ENCODE results near the gene ADGRF5. TPM values are rescaled to one million over a fixed set of nuclear protein-coding genes. Genes with fewer than 3 reads are reported as not detected.

Gene ADGRF5
- total RNA-seq, 3 donors from 2014 or later (not counting 1 experiment from before 2014, with no cell fraction given): not detected

- Mint-ChIP-seq H3K9me3 (no peaks in the 10 kb centered on the region), H3K4me1 (no peaks in the 10 kb centered on the region), H3K36me3 (no peaks in the 10 kb centered on the region), H3K4me3 (no peak overlapping the region), H3K27ac (no peak overlapping the region), H3K27me3 (ENCODE audit: low read depth in 2 of 2) (peaks cover 7 to 10% of the 10 kb centered on the region in 2 donors)
- Histone ChIP-seq H3K4me1 (ENCODE audit: control insufficient read depth, insufficient read depth, low read length) (no peaks in the 10 kb centered on the region), H3K36me3 (ENCODE audit: control insufficient read depth, insufficient read depth, low read length) (no peaks in the 10 kb centered on the region), H3K27ac (ENCODE audit: low read length) (no peak overlapping the region), H3K4me3 (ENCODE audit: low read length) (no peak overlapping the region), H3K27me3 (ENCODE audit: control insufficient read depth, insufficient read depth, low read length) (no peaks in the 10 kb centered on the region), H3K9me3 (ENCODE audit: control insufficient read depth, insufficient read depth, low read length) (no peaks in the 10 kb centered on the region)
- no peak for TF ChIP-seq CTCF (IDR thresholded peaks at IDR 0.05)
- intact Hi-C loops (cut with micrococcal nuclease): no loop called here
- 84% methylated on average over 4 of the region's 4 CpGs for WGBS (ENCODE audit: insufficient coverage)
- DNase-seq: no peak
- ATAC-seq: no peak
These were observed 18.6 kb downstream of the ADGRF5 start for GRCh38 chr6:46903175-46903574.

GRCh38 chr6:46901882-46902314 lies 19.8 kb downstream of the ADGRF5 start:
- Histone ChIP-seq H3K4me3 (ENCODE audit: low read length) (no peak overlapping the region), H3K4me1 (ENCODE audit: control insufficient read depth, insufficient read depth, low read length) (no peaks in the 10 kb centered on the region), H3K27ac (ENCODE audit: low read length) (no peak overlapping the region), H3K27me3 (ENCODE audit: control insufficient read depth, insufficient read depth, low read length) (no peaks in the 10 kb centered on the region), H3K9me3 (ENCODE audit: control insufficient read depth, insufficient read depth, low read length) (no peaks in the 10 kb centered on the region), H3K36me3 (ENCODE audit: control insufficient read depth, insufficient read depth, low read length) (no peaks in the 10 kb centered on the region)
- Mint-ChIP-seq H3K27me3 (ENCODE audit: low read depth in 2 of 2) (peaks cover 7 to 11% of the 10 kb centered on the region in 2 donors), H3K9me3 (no peaks in the 10 kb centered on the region), H3K4me1 (no peaks in the 10 kb centered on the region), H3K36me3 (no peaks in the 10 kb centered on the region), H3K4me3 (no peak overlapping the region), H3K27ac (no peak overlapping the region)
- intact Hi-C loops (cut with micrococcal nuclease): no loop called here
- no peak for ATAC-seq
- 64% methylated on average over 5 of the region's 5 CpGs for WGBS (ENCODE audit: insufficient coverage)
- no peak for TF ChIP-seq CTCF (IDR thresholded peaks at IDR 0.05)
- DNase-seq: no peak

GRCh38 chr6:46900266-46900665 lies 21.5 kb downstream of the ADGRF5 start:
- no peaks in the 10 kb centered on the region for H3K9me3 ChIP-seq (ENCODE audit: control insufficient read depth, insufficient read depth, low read length)
- ATAC-seq: no peak
- no peaks in the 10 kb centered on the region for H3K36me3 Mint-ChIP-seq
- no peaks in the 10 kb centered on the region for H3K9me3 Mint-ChIP-seq
- H3K27me3 Mint-ChIP-seq (ENCODE audit: low read depth in 2 of 2): peaks cover 0 to 14% of the 10 kb centered on the region in 2 donors
- H3K27me3 ChIP-seq (ENCODE audit: control insufficient read depth, insufficient read depth, low read length): no peaks in the 10 kb centered on the region
- H3K27ac ChIP-seq (ENCODE audit: low read length): no peak overlapping the region
- no peak overlapping the region for H3K27ac Mint-ChIP-seq
- H3K4me1 ChIP-seq (ENCODE audit: control insufficient read depth, insufficient read depth, low read length): no peaks in the 10 kb centered on the region
- intact Hi-C loops (cut with micrococcal nuclease): no loop called here
- WGBS (ENCODE audit: insufficient coverage): 50% methylated on average over 2 of the region's 3 CpGs
- no peak overlapping the region for H3K4me3 ChIP-seq (ENCODE audit: low read length)
- no peak overlapping the region for H3K4me3 Mint-ChIP-seq
- H3K36me3 ChIP-seq (ENCODE audit: control insufficient read depth, insufficient read depth, low read length): no peaks in the 10 kb centered on the region
- DNase-seq: no peak
- no peak for TF ChIP-seq CTCF (IDR thresholded peaks at IDR 0.05)
- H3K4me1 Mint-ChIP-seq: no peaks in the 10 kb centered on the region

- TF ChIP-seq CTCF (IDR thresholded peaks at IDR 0.05): no peak
- Histone ChIP-seq H3K27me3 (ENCODE audit: control insufficient read depth, insufficient read depth, low read length) (no peaks in the 10 kb centered on the region), H3K36me3 (ENCODE audit: control insufficient read depth, insufficient read depth, low read length) (no peaks in the 10 kb centered on the region), H3K4me1 (ENCODE audit: control insufficient read depth, insufficient read depth, low read length) (no peaks in the 10 kb centered on the region), H3K4me3 (ENCODE audit: low read length) (no peak overlapping the region), H3K9me3 (ENCODE audit: control insufficient read depth, insufficient read depth, low read length) (no peaks in the 10 kb centered on the region), H3K27ac (ENCODE audit: low read length) (no peak overlapping the region)
- H3K36me3 Mint-ChIP-seq: no peaks in the 10 kb centered on the region
- ATAC-seq (no peak), DNase-seq (no peak)
- peaks cover 0 to 12% of the 10 kb centered on the region in 2 donors for H3K27me3 Mint-ChIP-seq (ENCODE audit: low read depth in 2 of 2)
- intact Hi-C loops (cut with micrococcal nuclease): no loop called here
- no peaks in the 10 kb centered on the region for H3K9me3 Mint-ChIP-seq
- no peak overlapping the region for H3K4me3 Mint-ChIP-seq
- no peaks in the 10 kb centered on the region for H3K4me1 Mint-ChIP-seq
- no peak overlapping the region for H3K27ac Mint-ChIP-seq
- 84% methylated on average over 4 of the region's 4 CpGs for WGBS (ENCODE audit: insufficient coverage)
These were observed 22.1 kb downstream of the ADGRF5 start for GRCh38 chr6:46899659-46900058.

All from natural killer cell (primary cell).